Coronary artery (tissue), 2 donors: ENCODE data around the gene SLC6A4.
"Not testable (repeated sequence)": the region's sequence is repeated elsewhere in the genome, so short reads cannot be mapped to it uniquely, and the experiment has no call there.

Experiments used
- DNase-seq: peaks from one replicate; pipeline ENCODE4 v3.0.0-alpha.2; 2017; ENCODE audit warnings: low spot score
- H3K27ac ChIP-seq, 2 donors: fragments of 200-600 bp; sonication (generic); one replicate each; pipeline ENCODE4 v1.5.1; 2016 to 2019
- H3K4me3 ChIP-seq: fragments of 200-600 bp; sonication (generic); 2 replicates; pipeline ENCODE4 v1.5.1; 2016; ENCODE audit warnings: mild to moderate bottlenecking, moderate library complexity
- TF ChIP-seq, protein P1 (sequence below): fragments of 200-600 bp; sonication (generic); IDR thresholded peaks from one replicate; pipeline ENCODE4 v1.5.1; 2019; ENCODE audit warnings: antibody characterized with exemption

The SLC6A4 gene

DNA sequence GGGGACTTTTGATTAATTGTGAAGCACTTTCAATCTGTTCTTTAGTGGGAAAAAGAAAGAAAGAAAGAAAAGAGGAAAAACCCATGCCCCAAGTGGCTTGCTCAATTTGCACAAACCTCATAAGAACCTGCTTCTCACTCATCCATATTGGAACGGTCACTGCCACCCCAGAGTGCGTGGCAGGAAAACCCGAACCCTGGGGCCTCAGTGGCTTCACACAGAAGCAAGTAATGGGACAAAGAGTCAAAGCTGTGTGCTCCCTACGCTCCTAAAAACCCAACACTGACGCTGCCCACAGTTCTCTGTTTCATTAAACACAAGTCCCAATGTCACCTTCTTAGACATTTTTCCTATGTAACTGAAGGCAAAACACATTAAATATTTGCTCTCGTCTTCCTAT is 1.2 kb downstream of the SLC6A4 start:
- no peak overlapping the region for H3K4me3 ChIP-seq
- peak; percentile 62 for DNase-seq
- no peak overlapping the region for H3K27ac ChIP-seq
- TF ChIP-seq, protein P1, sequence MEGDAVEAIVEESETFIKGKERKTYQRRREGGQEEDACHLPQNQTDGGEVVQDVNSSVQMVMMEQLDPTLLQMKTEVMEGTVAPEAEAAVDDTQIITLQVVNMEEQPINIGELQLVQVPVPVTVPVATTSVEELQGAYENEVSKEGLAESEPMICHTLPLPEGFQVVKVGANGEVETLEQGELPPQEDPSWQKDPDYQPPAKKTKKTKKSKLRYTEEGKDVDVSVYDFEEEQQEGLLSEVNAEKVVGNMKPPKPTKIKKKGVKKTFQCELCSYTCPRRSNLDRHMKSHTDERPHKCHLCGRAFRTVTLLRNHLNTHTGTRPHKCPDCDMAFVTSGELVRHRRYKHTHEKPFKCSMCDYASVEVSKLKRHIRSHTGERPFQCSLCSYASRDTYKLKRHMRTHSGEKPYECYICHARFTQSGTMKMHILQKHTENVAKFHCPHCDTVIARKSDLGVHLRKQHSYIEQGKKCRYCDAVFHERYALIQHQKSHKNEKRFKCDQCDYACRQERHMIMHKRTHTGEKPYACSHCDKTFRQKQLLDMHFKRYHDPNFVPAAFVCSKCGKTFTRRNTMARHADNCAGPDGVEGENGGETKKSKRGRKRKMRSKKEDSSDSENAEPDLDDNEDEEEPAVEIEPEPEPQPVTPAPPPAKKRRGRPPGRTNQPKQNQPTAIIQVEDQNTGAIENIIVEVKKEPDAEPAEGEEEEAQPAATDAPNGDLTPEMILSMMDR = no peak

DNA sequence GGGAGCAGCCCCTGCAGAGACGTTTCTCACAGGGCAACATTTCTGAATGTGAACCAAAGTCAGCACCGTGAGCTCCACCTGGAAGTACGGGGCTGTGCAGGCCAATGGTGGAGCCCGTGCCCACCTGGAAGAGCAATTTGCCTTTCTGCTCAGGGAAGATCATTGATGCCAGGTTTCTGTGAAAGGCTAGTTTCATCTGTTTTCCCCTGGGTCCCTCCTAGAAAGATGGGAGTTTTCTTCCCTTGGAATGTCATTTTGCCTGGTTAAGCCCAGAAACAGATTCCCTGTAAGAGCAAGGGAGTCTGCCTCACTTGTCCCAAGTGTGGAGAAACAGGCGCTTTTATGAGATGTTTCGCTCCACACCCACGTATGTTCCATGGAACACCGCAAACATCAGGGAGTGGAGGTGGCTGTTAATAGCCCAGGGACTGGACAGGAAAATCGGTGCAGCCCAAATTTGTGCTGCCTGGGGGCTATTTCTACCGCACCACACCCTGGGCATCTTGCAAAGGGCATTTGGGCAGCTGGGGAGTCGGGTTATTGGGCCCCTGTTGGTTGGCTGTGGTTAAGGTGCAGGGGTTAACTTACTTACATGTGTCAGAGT is 2.6 kb downstream of the SLC6A4 start:
- Histone ChIP-seq H3K4me3 (no peak overlapping the region), H3K27ac (no peak overlapping the region)
- DNase-seq = peak; percentile 31
- TF ChIP-seq, protein P1 = no peak

DNA sequence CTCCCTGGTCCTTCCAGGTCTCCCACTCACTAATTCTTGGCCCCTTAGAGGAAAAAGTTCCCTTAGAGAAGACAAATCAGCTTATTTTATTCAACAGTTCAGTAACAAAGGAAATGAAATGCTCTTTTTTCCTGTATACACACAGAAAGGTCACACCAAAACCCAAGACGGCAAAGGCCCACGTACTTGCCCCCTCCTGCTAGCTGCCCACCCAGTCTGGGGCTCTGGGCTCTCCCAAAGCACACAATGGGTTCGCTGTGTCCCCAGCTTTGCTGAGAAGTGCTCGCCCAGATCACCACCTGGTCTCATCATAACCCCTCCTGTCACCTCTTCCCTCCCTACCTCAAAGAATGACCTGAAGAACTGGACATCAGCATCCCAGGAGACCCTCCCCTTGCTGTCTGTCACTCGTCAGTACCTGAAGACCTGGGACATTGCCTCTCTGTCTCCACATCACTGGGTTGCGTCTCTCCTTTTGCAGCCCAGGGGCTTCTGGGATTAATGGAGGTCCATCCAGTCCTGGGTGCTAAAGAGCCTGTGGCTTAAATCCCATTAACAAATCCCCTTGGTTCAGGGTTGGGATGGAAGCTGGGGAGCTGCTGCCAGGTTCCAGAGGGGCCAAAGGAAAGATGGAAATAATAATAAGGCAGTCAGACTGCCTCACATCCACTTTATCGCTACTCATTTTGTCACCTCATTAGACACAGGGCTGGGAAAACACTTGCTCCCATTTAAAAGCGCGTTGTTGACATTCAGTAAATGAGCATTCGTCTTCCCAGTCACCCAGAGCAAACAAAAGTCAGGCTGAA is 3.3 kb downstream of the SLC6A4 start:
- TF ChIP-seq, protein P1 = no peak
- Histone ChIP-seq H3K27ac (no peak overlapping the region), H3K4me3 (no peak overlapping the region)
- DNase-seq = peak; percentile 49

DNA sequence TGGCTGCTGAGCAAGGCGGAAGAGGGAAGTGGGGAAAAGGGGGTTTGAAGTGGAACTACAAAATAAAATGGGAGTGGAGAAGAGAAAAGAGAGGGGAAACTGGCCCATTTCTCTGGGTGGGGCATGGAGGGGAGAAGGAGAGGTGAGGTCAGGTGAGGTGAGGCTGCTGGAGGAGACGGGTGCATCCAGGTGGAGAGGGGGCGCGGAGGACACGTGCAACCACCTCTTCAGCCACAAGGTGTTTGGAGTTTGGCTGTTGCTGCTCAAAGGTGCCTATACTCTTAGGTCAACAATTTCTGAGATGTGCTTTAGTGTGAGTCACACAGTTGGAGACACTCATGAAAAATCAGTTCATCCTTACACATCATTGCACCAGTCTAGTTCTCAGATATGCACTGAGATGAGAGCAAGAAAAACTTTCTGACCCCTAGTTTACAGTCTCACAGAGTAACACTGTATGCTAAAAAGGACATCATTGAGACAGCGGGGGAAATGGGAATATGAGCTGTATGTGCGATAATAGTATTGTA is 4.8 kb downstream of the SLC6A4 start:
- Histone ChIP-seq H3K27ac (no peak overlapping the region), H3K4me3 (no peak overlapping the region)
- TF ChIP-seq, protein P1 = no peak
- DNase-seq = peak; percentile 49

DNA sequence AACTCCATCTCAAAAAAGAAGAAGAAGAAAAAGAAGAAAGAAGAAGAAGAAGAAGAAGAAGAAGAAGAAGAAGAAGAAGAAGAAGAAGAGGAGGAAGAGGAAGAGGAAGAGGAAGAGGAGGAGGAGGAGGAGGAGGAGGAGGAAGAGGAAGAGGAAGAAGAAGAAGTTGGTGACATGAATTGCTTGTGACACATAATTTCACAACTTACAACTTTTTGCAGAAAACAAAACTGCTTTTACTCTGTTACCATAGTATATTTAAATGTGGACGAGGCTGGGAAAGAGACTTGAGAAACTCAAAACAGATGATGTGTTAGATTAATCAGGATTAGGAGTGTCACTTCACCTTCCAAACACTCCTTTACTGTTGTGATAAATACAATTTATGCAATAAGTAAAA is 5.5 kb downstream of the SLC6A4 start:
- not testable (repeated sequence) for H3K27ac ChIP-seq, H3K4me3 ChIP-seq, DNase-seq

DNA sequence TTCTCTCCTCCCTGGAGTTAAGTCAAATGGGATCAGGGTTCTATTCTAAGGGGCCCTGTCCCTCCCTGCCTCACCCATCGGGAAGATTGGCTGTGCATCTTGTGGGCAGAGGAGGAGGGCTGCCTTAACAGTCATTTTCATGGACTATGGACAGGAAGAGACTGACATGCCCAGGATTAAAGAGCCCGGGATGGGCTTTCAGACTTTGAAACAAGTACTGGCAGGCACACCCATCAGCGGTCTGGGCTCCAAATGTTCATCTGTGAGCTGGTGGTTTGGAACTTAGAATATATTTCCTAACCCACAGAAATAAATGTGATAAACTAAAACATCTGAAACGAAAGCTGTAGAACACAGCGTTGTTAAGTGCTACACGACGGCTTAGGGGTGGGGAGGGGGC is 6.5 kb downstream of the SLC6A4 start:
- DNase-seq = no peak
- Histone ChIP-seq H3K27ac (no peak overlapping the region), H3K4me3 (no peak overlapping the region)
- TF ChIP-seq, protein P1 = no peak

DNA sequence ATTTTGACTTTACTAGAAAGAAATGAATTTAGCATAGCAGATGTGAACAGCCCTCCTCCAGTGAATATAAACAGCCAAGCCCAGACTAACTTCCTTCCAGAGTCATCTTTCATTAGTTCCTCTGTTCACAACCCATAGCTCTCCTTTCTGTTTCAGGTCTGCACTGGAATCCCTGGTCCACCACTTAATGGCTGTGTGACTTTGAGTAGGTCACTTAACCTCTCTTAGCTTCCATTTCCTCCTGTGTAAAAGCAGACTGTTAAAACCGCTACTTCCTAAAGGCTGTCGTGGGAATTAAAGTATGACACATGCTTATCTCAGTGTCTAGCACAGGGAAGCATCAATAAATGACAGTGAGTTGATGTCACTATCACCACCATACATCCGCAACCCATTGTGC is 7.5 kb downstream of the SLC6A4 start:
- Histone ChIP-seq H3K27ac (no peak overlapping the region), H3K4me3 (no peak overlapping the region)
- TF ChIP-seq, protein P1 = no peak
- DNase-seq = no peak
